SIG-M5 (cell line): ENCODE results near the gene SART3.
"Not testable (repeated sequence)": the region's sequence is repeated elsewhere in the genome, so short reads cannot be mapped to it uniquely, and the experiment has no call there.

Source experiments
- DNase-seq: peaks from one replicate; lab custom pipeline; 2025; lab: John Stamatoyannopoulos, UW

The SART3 gene

GRCh38 chr12:108487029-108487428 is 73.9 kb downstream of the SART3 start:
- not testable (repeated sequence) for DNase-seq

- not testable (repeated sequence) for DNase-seq
These were observed 75.6 kb downstream of the SART3 start for GRCh38 chr12:108485371-108485770.

GRCh38 chr12:108484845-108485244 is 76.1 kb downstream of the SART3 start:
- DNase-seq, result no peak

DNA sequence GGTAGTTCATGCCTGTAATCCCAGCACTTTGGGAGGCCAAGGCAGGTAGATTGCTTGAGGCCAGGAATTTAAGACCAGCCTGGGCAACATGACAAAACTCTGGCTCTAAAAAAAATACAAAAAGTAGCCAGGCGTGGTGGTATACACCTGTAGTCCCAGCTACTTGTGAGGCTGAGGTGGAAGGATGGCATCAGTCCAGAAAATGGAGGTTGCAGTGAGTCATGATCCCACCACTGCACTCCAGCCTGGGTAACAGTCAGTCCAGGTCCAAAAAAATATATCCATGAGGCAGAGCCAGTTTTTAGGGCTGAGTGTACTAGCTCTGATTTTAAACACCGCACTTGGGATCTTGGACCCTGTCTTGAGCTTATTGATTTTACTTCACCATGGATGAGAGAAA is 76.5 kb downstream of the SART3 start:
- no peak for DNase-seq

- DNase-seq, result no peak
These were observed 77.5 kb downstream of the SART3 start for GRCh38 chr12:108483213-108484059.

DNA sequence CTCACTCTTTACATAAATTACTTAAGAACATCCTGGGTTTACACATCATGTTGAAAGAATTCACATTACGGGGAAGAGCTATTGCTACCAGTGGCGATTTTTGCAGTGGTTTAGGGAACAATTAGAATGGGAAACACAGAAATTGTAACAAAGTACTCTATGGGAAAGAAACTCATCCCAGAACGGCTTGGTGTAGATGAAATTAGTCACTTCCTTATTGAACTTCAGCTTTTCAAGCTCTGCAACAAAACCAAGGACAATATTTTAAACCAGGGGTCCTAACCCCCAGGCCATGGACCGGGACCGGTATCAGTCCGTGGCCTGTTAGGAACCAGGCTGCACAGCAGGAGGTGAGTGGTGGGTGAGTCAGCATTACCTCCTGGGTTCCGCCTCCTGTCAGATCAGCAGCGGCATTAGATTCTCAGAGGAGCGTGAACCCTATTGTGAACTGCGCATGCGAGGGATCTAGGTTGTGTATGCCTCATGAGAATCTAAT is 78.2 kb downstream of the SART3 start:
- DNase-seq, result no peak

- DNase-seq, result no peak
These were observed 81.5 kb downstream of the SART3 start for GRCh38 chr12:108479364-108480070.

- DNase-seq, result no peak
These were observed 82.3 kb downstream of the SART3 start for GRCh38 chr12:108478611-108479206.

DNA sequence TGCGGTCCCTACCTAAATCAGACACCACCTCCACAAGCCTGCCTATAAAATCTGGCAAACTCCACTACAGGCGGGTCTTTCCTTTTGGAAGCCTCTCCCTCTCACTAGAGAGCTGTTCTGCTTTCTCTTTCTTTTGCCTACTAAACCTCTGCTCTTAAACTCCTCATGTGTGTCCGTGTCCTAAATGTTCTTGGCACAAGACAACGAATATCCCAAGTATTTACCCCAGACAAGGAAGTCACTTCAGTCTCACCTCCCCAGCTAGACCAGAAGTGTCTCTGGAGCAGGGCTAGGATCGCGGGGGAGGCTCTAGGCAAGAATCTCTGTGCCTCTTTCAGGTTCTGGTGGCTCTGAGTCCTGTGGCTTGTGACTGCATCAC is 83.1 kb downstream of the SART3 start:
- DNase-seq, result no peak

DNA sequence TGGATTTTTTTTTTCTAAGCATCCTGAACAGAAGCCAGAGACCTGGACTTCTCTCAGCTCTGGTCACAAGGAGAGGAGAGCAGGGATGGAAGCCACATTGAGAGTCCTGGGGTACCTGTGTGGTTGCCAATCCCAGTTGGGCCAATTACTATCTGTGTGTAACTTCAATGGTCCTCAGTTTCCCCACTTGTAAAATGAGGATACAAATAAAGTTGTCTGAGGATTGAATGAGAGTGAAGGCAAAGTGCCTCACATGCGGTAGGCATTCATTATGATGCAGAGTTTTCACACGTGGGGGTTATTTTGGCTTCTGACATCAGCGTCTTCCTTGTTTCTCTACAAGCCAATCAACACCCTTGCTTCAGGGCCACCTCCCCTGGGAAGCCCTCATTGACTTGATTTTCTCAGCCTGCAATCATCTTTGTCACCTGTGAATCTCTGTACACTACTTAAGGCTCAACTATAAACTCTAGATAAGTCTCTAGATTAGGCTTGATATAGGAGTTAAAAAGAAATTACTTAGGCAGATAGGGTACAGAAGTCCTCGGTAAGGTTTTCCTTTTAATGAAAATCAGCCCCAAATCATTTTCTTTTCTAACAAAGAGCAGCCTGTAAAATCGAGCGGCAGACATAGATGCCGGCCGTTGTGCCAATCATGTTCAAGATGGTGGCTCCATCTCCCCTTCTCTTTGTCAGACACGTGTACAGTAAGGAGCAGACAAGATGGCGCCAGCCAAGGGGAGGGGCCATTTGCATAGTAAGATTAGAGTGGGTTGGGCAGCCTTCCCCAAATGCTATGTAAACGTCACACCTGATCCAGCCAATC is 83.7 kb downstream of the SART3 start:
- no peak for DNase-seq

GRCh38 chr12:108475396-108475795 is 85.6 kb downstream of the SART3 start:
- DNase-seq, result no peak

DNA sequence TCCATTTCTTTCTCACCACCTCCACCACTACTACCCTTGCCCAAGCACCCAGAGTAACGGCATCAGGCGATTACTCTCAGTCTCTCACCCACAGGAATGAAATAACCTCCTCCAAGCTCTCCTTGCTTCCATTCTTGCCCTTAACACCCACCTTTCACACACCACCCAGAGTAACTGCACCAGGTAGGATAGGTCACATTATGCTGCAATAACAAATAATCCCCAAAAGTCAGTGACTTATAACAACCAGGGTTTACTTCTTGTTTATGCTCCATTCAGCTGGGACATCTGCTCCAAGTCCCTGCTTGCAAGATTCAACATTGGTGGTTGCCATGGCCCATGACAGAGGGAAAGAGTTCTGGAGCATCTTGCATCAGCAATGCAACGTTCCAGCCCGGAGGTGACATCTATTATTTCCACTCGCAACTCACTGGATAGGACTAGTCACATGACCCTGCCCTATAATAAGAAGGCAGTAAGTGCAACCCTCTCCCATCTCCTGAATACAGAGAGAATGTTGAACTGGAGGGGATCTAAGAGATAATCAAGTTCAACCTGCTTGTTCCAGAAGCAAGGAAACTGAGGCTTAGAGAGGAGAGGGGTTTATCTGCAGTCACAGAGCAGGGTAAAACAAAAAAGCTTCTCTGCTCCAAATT is 87.4 kb downstream of the SART3 start:
- DNase-seq, result no peak
